Neural cell (in vitro differentiated cells): ENCODE data around the gene ACR.

Experiments
- EP300 ChIP-seq: fragments of 450-650 bp; conservative IDR thresholded peaks from 2 replicates; pipeline ENCODE4 v1.6.1; 2014; ENCODE audit warnings: antibody characterized with exemption, mild to moderate bottlenecking, moderate library complexity; ENCODE audit not compliant: poor library complexity, severe bottlenecking
- EZH2 ChIP-seq: fragments of 200-600, 300-800 bp; shearing (Covaris generic), sonication (generic); IDR thresholded peaks from 2 replicates; pipeline ENCODE4 v1.6.1; 2014; ENCODE audit warnings: antibody characterized with exemption, low read length, borderline replicate concordance, mild to moderate bottlenecking; ENCODE audit not compliant: insufficient read depth, poor library complexity, severe bottlenecking
- MXI1 ChIP-seq: fragments of 450-650 bp; conservative IDR thresholded peaks from 2 replicates; pipeline ENCODE4 v1.6.1; 2014; ENCODE audit warnings: antibody characterized with exemption, mild to moderate bottlenecking; ENCODE audit not compliant: poor library complexity, severe bottlenecking
- POLR2AphosphoS5 ChIP-seq: IDR thresholded peaks from 2 replicates; pipeline ENCODE4 v1.6.1; 2012
- RAD21 ChIP-seq: fragments of 450-650 bp; conservative IDR thresholded peaks from 2 replicates; pipeline ENCODE4 v1.6.1; 2014; ENCODE audit warnings: antibody characterized with exemption, mild to moderate bottlenecking, moderate library complexity
- SMC3 ChIP-seq: fragments of 450-650 bp; conservative IDR thresholded peaks from 2 replicates; pipeline ENCODE4 v1.6.1; 2014; ENCODE audit warnings: antibody characterized with exemption, mild to moderate bottlenecking, moderate library complexity; ENCODE audit not compliant: poor library complexity
- TAF1 ChIP-seq: IDR thresholded peaks from 2 replicates; pipeline ENCODE4 v1.6.1; 2012; ENCODE audit warnings: low read depth
- TF ChIP-seq, protein P1 (sequence below): fragments of 450-650 bp; IDR thresholded peaks from 2 replicates; pipeline ENCODE4 v1.5.1; 2014; ENCODE audit warnings: antibody characterized with exemption, mild to moderate bottlenecking, moderate library complexity; ENCODE audit not compliant: poor library complexity, severe bottlenecking
- TF ChIP-seq, protein P2 (sequence below): IDR thresholded peaks from 2 replicates; pipeline ENCODE4 v1.6.1; 2012; ENCODE audit warnings: borderline replicate concordance

DNA sequence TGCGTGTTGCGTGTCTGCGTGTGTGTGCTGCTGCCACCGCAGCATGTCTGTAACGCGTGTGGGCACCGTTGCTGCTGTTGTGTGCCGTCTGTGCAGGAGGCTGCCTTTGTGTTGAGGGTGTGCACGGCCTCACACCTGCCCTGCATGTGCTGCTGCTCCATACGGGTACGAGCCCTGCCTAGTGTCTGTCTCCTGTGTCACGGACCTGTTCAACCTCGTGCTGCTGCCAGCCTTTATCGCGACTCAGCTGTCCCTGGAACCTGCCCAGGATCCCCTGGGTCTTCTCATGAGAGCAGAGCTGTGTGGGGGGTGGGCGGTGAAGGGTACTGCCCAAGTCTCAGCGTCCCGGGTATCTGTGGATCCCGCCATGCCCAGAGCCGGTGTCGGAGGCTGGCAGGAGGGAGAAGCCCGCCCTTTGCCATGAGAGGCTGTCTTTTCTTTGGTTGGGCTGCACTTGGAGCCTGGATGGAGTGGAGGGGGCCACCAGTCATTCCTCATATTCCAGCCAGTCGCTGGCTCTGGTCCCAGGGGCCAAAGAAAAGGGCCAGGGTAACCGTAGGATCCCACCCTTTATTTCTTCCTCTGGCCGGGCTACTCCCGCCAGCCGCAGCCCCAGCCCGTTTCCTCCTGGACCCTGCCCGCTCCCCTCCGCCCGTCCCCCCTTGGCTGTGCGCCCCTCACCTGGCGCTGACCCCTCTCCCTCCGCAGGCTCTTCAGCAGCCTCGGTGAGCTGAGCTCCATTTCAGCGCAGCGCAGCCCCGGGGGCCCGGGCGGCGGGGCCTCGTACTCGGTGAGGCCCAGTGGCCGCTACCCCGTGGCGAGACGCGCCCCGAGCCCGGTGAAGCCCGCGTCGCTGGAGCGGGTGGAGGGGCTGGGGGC lies 7.8 kb upstream of the ACR start:
- TF ChIP-seq, protein P1, sequence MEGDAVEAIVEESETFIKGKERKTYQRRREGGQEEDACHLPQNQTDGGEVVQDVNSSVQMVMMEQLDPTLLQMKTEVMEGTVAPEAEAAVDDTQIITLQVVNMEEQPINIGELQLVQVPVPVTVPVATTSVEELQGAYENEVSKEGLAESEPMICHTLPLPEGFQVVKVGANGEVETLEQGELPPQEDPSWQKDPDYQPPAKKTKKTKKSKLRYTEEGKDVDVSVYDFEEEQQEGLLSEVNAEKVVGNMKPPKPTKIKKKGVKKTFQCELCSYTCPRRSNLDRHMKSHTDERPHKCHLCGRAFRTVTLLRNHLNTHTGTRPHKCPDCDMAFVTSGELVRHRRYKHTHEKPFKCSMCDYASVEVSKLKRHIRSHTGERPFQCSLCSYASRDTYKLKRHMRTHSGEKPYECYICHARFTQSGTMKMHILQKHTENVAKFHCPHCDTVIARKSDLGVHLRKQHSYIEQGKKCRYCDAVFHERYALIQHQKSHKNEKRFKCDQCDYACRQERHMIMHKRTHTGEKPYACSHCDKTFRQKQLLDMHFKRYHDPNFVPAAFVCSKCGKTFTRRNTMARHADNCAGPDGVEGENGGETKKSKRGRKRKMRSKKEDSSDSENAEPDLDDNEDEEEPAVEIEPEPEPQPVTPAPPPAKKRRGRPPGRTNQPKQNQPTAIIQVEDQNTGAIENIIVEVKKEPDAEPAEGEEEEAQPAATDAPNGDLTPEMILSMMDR, result no peak
- TF ChIP-seq POLR2AphosphoS5 (no peak), EZH2 (no peak), EP300 (no peak), SMC3 (no peak), MXI1 (no peak), TAF1 (no peak), RAD21 (no peak)
- TF ChIP-seq, protein P2, sequence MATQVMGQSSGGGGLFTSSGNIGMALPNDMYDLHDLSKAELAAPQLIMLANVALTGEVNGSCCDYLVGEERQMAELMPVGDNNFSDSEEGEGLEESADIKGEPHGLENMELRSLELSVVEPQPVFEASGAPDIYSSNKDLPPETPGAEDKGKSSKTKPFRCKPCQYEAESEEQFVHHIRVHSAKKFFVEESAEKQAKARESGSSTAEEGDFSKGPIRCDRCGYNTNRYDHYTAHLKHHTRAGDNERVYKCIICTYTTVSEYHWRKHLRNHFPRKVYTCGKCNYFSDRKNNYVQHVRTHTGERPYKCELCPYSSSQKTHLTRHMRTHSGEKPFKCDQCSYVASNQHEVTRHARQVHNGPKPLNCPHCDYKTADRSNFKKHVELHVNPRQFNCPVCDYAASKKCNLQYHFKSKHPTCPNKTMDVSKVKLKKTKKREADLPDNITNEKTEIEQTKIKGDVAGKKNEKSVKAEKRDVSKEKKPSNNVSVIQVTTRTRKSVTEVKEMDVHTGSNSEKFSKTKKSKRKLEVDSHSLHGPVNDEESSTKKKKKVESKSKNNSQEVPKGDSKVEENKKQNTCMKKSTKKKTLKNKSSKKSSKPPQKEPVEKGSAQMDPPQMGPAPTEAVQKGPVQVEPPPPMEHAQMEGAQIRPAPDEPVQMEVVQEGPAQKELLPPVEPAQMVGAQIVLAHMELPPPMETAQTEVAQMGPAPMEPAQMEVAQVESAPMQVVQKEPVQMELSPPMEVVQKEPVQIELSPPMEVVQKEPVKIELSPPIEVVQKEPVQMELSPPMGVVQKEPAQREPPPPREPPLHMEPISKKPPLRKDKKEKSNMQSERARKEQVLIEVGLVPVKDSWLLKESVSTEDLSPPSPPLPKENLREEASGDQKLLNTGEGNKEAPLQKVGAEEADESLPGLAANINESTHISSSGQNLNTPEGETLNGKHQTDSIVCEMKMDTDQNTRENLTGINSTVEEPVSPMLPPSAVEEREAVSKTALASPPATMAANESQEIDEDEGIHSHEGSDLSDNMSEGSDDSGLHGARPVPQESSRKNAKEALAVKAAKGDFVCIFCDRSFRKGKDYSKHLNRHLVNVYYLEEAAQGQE, result no peak
